Suppressor macrophage treated with lipopolysaccharide for 1 hour (primary cell): ENCODE data around the gene POMP.

Experiments
- DNase-seq, 3 donors: peaks; one replicate each; pipeline ENCODE4 v3.0.0-alpha.2; 2020 to 2022

POMP gene

GRCh38 chr13:28658796-28659620, at the start of gene POMP:
POMP (plus strand) TSS chr13:28659130; CDS start chr13:28659185, 55 bp downstream.
- DNase-seq: peak; percentile 92 to 95 (median 93)

- DNase-seq: no peak
Measured at GRCh38 chr13:28609381-28609780, 49.5 kb upstream of the POMP start.

GRCh38 chr13:28609926-28610325, 49.0 kb upstream of the POMP start:
- peak; percentile 38 to 65 (median 57) for DNase-seq

GRCh38 chr13:28610996-28611395, 47.9 kb upstream of the POMP start:
- peak in 2 of 3 donors; percentile 47 to 62 for DNase-seq

- peak; percentile 90 to 98 (median 96) for DNase-seq
Measured at GRCh38 chr13:28611654-28612131, 47.2 kb upstream of the POMP start.

DNA sequence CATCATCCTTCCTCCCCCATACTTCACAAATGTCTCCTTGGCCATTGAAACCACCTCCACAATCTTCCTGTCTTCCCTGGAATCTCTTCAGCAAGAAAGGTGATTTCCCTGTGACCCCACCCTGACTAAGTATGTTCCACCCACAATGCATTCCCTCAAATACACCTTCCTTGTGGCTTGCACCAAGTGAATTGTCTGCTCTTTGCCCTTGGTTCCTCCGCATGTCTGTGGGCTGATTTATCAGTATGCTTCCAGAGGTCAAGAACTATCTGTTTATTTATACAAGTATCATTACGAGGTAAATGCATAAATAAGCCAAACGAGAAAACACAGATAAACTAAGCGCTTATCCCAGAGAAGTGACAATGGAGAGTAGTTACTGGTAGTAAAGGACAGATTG, 45.4 kb upstream of the POMP start:
- no peak for DNase-seq

DNA sequence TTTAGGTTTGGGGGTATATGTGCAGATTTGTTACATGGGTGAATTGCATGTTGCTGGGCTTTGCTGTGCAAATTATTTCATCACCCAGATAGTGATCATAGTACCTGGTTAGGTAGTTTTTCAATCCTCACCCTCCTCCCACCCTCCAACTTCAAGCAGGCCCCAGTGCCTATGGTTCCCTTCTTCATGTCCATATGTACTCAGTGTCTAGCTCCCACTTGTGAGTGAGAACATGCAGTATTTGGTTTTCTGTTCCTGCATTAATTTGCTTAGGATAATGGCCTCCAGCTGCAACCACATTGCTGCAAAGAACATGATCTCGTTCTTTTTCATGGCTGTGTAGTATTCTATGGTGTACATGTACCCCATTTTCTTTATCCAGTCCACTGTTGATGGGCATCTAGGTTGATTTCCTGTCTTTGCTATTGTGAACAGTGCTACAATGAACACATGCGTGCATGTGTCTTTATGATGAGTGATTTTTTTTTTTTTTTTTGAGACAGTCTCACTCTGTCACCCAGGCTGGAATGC, 42.9 kb upstream of the POMP start:
- DNase-seq: peak in 1 of 3 donors; percentile 59

DNA sequence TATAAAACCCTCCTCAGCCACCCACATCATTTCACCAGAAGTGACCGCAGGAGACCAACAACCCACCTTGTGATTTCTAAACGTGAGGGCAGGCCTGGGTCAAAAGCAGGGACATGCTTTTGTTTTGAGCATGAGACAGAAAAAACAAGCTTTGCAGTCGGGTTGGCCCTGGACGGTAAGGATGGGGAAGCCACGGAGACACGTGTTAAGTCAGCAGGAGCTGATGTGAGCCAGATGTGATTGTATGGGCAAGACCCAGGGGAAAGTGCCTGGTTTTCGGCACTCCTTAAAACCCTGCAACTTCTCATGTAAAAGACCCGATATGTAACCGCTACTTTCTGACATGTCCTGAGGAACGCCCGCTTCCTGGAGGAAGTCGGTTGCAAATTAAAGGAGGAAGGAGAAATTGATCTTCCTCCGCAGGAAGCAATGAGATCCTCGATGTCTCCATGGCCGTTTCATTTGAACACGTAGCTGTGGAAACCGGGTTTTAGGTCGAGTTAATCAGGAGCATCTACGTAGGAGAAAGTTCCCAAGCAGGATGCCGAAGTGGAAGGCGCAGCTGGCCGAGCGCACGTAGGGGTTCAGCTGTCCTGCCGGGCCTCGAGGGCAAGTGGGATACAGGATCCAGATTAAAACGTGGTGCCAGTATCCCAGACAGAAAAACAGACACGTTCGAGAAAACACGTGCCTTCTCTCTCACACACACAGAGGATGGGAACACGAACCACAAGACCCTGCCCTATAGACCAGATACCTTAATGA, 40.5 kb upstream of the POMP start:
- peak; percentile 38 to 64 (median 56) for DNase-seq

- DNase-seq: no peak
Measured at GRCh38 chr13:28620011-28620830, 38.7 kb upstream of the POMP start.

GRCh38 chr13:28621449-28621848, 37.5 kb upstream of the POMP start:
- peak; percentile 72 to 93 (median 87) for DNase-seq

DNA sequence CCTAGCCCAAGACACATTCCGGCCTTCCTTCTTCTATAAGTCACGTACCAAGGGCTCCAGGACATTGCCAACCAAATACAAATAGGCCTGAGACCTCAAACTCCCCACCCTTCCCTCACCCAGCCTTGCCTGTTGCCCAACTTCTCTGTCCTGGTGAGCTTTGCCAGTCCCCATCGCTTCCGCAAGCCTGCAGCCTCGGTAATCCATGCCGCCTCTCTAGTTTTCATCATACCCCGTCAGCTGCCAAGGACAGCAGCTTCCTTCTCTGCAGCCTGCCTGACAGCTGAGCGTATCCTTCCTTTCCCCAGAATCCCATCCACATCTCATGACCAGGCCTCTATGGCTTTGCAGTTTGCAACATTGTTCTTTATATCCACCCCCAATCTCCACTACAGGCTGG, 36.6 kb upstream of the POMP start:
- peak; percentile 86 to 89 (median 88) for DNase-seq

GRCh38 chr13:28623782-28624706, 34.9 kb upstream of the POMP start:
- DNase-seq: peak; percentile 57 to 69 (median 64)

DNA sequence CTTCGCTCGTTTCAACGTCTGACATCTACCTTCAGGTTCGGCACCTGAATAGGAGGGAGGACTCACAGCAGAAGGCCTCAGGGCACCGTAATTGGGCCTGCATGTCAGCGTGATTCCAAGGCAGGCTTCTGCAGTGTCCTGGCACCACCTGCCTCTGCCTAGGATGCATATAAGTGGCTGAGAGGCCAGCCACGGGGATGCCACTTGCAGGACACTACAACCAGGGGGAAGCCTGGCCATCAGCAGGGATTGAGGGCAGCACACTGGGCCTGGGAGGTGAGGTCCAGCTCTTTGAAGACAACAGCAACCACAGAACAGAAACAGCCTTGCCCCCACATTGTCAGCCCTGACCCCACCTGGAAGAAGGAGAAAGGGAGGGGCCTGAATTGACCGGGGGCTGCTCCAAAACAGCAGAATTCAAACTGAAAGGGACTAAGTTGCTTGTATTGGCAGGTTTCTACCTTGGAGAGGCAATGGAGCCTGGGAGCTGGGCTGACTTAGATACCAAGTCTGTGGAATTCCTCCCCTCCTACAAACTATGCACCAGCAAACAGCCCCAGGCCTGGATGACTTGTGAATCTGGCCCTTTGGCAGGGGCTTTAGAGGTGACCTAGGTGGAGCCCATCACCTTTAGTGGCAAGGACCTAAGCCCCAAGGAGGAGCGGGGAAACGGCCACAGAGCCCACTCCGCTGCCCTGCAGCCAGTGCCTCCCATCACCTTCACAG, 34.1 kb upstream of the POMP start:
- no peak for DNase-seq

DNA sequence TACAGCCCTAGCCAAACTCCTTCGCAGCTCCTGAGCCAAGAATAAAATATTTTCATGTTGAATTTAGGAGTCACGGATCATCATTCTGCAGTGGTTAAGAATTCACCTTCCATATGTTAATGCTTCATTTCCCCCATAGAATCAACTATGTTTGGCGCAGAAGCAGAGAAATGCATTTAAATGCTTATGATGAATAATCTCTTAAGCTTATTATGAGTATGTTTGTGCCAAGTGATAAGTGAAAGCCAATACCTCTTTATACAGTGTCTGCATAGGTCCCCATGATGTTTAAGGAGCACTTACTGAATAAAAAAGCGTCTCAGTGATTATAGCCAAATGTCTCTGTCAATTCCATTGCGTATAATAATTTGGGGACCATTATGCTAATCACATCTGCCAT, 32.7 kb upstream of the POMP start:
- DNase-seq: no peak

DNA sequence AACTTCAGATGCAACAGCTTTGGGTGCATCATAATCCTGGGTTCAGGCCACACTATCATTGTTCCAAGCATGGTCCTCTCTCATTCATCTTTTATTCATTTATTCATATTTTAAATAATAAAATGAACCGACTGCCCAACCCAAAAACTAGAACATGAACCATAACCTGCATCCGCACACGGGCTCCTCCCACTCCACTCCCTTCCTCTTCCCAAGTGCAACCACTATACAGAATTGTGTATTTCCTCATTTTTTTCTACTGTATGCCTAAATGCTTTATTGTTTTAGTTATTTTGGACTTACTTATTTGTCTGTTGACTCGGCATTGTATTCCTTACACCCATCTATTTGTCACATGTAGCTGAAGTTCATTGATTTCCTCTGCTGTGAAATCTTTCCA, 30.7 kb upstream of the POMP start:
- DNase-seq: peak; percentile 44 to 58 (median 52)

DNA sequence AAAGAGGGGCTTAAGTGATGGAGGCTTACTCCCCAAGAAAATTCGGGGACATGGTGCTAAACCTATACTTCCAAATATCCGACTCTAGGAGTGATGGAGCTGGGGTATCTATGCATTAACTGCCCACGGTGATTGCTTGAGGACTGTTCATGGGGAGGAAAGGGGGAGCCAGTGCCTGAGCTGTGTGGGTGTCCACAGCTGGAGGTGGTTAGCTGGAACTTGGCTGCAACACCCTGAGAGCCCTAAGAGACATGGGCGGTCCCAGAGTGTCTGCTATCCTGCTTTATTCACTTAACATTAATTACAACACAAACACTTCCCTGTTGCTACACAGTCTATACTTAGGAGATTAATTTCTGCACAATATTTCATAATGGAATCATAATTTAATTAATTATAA, 28.1 kb upstream of the POMP start:
- DNase-seq: no peak

DNA sequence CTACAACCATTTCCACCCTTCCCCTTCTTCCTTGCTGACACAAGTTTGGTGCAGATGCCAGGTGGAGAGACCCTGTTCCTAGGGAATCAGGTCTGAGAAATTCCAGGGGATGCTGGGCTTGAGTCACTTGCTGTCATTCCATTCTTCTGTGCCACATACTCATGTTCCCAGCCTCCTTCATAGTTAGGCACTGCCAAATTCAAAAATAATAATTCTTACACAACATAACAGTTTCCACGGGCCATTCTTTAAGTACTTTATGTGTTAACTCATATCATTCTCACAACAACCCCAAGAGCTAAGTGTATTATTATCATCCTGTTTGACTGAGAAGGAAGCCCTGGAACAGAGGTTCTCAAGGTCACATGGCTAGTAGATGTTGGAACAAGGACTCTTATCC, 27.1 kb upstream of the POMP start:
- DNase-seq: no peak

DNA sequence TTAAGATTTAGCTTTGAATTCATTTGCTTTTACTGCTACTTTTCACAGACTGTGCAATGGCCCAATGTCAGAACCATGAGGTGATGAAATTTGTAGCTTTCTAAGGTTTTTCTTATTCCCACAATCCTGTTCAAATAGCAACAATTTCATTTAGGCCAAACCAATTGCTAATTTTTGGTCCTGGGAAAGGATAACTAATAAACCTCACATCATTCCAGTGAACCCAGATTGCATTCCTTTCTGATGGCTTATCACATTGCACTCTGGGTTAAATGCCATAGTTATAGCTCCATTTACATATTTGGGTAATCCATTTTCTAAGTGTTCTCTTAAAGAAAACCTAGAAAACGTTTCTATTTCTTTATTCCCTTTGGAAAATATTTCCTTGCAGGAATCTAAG, 22.9 kb upstream of the POMP start:
- DNase-seq: no peak

- DNase-seq: peak; percentile 86 to 91 (median 89)
Measured at GRCh38 chr13:28636677-28637317, 22.1 kb upstream of the POMP start.

DNA sequence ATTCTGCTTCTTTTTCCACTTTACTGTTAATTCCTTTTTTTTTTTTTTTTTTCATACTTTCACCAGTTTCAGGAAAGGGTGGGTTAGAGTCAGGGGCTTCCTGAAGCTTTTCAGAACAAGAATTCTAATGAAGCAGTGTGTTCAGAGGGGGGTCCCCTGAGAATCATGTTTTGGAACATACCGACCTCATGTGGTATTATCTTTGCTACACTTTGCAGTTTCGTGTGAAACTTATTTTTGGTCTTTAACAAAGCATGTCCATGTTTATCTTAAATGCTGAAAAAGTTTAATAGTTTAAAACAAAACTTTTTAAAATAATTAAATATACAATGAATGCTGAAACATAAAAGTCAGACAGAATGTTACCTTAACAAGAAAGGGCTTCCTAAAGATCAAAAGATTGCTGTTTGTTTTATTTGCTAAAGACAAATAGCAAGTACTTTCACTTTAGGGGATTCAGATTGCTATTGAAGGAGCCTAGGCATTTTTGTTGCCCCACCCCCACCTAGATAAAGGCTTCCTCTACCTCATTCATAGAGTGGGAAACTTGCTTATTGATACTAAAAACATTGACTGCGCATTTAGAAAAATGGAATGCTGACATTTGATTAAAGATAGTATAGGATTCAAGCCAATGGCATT, 21.1 kb upstream of the POMP start:
- no peak for DNase-seq
